Retinal pigment epithelial cell (primary cell): ENCODE results near the gene ANKRD9.
A peak's percentile ranks its signal among the peaks of the same experiment; 100 is the strongest.

ENCODE experiments used
- DNase-seq: peaks from one replicate; pipeline ENCODE4 v3.0.0-alpha.2; 2010; ENCODE audit warnings: low read depth
- H3K4me3 ChIP-seq: 2 replicates; pipeline ENCODE4 v1.5.1; 2011; ENCODE audit warnings: mild to moderate bottlenecking, low read length, control low read depth, moderate library complexity
- TF ChIP-seq, protein P1 (sequence below): conservative IDR thresholded peaks from 2 replicates; pipeline ENCODE4 v1.5.1; 2011; ENCODE audit warnings: low read depth, low read length, control low read depth, inconsistent platforms

Gene ANKRD9

DNA sequence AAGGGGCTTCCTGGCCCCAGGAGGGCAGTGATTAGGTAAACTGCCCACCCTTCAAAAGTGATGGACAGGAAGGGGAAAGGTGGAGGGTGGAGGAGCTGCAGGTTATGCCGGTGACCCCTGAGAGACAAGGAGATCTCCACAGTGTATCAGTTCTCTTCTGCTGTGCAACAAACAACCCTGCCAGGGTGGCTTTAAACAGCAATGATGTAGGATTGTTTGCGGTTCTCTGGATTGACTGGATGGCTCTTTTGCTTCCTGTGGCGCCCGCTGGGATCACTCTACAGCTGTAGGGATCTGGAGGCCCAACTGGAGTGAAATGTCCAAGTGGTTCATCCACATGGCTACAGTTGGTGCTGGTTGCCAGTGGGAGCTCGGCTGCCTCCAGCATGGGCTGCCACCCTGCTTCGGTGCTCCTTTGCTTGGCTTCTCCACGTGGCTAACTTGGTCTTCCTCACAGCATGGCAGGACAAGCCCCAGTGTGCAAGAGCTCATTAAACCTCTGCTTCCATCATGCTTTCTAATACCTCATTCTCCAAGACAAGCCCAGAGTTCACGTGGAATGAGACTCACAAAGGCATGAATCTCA, 8.6 kb upstream of the ANKRD9 start:
- no peak for DNase-seq
- TF ChIP-seq, protein P1, sequence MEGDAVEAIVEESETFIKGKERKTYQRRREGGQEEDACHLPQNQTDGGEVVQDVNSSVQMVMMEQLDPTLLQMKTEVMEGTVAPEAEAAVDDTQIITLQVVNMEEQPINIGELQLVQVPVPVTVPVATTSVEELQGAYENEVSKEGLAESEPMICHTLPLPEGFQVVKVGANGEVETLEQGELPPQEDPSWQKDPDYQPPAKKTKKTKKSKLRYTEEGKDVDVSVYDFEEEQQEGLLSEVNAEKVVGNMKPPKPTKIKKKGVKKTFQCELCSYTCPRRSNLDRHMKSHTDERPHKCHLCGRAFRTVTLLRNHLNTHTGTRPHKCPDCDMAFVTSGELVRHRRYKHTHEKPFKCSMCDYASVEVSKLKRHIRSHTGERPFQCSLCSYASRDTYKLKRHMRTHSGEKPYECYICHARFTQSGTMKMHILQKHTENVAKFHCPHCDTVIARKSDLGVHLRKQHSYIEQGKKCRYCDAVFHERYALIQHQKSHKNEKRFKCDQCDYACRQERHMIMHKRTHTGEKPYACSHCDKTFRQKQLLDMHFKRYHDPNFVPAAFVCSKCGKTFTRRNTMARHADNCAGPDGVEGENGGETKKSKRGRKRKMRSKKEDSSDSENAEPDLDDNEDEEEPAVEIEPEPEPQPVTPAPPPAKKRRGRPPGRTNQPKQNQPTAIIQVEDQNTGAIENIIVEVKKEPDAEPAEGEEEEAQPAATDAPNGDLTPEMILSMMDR, result no peak
- no peak overlapping the region for H3K4me3 ChIP-seq

DNA sequence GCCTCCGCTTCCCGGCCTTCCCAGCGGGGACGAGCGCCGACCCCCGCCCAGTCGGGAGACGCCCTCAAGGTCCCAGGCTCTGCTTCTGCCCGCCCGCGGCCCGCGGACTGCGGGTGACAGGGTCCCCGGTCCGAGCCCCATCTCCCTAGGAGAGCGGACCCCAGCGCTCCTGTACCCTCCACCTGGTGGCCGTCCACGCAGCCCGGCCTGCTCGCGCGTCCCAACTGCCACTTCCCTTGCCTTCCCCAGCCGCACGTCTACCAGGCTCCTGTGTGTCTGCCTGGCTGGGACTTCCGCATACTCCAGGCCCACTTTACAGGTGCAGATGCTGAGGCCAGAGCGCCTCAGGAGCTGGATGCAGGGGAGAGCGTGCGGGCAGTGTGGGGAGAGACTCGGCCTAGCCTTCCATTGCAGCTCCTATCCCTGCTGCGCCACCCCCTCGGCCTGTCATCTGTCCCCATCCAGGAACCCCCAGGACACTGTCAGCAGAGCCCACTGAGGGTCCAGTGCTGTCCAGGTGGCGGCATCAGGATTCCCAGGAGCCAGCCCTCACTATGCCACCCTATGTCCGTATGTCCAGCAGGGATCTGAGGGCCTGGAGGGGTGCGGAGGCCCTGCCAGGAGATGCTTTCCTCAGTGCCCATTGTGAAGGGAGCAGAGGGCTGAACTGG, 8.0 kb upstream of the ANKRD9 start:
- TF ChIP-seq, protein P1, result peak; percentile 24
- H3K4me3 ChIP-seq, result peak overlapping the region; percentile 40
- no peak for DNase-seq

DNA sequence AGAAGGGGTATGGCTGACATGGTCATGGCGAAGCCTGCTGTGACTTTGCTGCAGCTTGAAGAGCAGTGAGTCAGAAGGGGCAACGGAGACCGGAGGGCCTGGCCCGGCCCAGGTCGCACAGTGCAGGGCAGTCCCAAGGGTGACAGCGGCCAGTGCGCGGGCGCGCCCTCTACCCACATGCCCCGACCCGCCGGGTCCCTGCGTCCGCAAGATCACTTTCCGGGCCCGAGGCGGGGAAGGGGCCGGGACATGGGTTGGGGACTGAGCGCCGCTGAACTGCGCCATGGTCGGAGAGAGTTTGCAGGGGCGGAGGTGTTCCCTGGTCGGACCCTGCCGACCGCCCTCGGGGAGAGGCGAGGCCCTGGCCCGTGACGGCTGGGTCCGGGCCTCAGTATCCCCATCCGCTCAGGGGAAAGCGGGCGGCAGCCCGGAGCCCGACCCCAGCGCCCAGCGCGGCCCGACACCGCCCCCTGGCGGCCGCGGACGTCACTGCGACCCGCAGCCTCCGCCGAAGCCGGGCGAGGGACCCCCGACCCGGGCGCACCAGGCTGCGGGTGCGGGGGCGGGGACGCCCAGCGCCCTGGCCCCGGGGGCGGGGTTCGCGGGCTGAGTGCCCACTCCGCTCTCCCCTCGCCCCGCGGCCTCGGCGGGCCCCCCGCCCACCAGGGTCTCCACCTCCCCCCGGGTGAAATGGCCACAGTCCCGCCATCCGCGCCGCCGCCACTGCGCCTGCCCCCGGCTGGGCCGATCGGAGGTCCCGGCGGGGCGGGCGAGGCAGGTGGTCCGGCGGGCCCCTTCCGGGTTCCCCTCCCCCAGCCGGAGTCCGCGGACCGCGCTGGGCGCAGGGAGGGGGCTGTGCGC, 7.2 kb upstream of the ANKRD9 start:
- no peak for DNase-seq
- TF ChIP-seq, protein P1, result peak; percentile 56
- peak overlapping the region; percentile 59 for H3K4me3 ChIP-seq

DNA sequence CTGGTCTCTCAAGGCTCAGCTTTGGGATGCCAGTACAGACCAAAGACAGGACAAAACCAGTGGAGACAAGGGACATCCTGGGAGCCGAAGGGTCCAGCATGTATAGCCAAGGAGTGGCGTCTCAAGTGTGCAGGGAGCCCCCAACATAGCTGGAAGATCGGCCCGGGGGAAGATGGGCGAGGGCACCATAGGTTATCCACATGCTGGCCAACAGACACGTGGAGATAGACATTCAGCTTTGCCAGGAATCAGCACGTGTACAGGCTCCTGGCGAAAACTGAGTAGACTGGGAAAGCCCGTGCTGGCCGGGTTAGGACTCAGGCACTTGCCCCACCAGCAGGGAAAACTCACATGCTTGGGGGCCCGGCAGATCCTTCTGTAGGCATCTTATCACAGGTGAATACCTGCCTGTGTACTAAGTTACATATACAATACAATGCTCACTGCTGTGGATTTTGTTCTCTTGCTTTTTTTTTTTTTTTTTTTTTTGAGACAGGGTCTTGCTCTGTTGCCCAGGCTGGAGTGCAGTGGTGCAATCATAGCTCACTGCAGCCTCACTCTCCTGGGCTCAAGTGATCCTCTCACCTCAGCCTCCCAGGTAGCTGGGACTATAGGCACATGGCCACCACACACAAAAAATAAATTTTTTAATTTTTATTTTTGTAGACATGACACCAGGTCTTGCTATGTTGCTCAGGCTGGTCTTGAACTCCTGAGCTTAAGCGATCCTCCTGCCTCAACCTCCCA, 5.6 kb upstream of the ANKRD9 start:
- DNase-seq, result no peak
- TF ChIP-seq, protein P1, result no peak
- H3K4me3 ChIP-seq, result no peak overlapping the region

DNA sequence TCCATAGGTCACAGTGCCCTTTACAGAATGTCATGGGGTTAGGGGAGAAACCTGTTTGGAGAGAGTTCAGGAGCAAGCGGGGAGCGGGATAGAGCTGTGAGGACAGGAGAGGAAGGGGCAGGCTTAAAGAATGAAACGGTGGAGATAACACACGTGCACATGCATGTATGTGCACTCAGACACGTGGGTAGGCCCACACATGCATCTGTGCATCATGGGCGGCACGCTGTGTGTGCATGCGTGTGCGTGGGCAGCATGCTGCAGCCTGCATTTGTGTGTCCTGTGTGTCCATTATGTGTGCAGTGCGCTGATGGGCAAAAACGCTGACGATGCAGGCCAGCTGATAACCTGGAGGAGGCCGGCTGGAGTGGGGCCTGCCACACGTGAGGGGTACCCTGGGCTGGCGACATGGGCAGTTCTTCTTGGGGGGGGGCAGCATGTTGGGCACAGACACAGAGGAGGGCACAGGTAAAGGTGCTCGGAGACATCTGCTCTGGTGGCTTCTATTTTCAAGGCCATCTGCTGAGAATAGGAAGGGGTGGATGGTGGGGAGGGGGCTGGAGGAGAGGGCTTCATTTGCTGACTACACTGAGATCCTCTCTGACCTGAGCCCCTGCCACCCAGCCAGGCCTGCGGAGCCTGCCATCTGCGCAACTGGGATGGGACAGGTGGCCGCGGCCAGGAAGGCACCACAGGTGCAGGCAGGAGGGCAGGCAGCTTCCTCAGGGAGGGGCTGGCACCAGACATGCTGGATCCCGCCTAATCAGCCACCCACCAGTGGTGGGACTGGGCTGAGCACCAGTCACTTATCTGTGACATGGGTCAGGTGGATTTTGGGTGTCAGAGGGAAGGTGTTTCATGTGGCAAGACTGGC, 4.6 kb upstream of the ANKRD9 start:
- no peak for DNase-seq
- TF ChIP-seq, protein P1, result no peak
- H3K4me3 ChIP-seq, result no peak overlapping the region

DNA sequence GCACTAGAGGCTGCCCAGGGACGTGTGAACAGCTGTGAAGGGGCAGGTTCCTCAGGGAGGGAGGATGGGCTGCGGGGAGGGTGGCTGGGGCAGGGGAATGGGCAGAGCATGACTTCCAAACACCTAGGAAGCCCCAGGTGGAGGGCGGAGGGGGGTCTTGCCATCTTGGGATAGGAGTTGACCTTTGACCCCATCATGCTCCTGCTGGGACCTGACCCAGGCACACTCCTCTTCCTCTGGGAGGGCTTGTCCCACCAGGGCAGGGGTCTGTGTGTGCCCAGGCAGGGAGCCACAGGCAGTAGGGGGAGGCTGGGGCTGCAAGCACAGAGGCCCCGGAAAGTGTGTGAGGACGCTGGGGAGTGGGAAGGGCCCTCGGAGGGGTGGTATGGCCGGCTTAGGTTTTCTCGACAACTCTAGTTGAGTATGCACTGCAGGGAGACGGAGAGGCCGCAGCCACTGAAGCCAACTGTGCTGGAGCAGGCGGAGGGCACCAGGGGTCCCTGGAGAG, 3.3 kb upstream of the ANKRD9 start:
- H3K4me3 ChIP-seq, result no peak overlapping the region
- TF ChIP-seq, protein P1, result no peak
- no peak for DNase-seq
